Measurements from ENCODE around the gene DACT1.

DACT1 gene

DNA sequence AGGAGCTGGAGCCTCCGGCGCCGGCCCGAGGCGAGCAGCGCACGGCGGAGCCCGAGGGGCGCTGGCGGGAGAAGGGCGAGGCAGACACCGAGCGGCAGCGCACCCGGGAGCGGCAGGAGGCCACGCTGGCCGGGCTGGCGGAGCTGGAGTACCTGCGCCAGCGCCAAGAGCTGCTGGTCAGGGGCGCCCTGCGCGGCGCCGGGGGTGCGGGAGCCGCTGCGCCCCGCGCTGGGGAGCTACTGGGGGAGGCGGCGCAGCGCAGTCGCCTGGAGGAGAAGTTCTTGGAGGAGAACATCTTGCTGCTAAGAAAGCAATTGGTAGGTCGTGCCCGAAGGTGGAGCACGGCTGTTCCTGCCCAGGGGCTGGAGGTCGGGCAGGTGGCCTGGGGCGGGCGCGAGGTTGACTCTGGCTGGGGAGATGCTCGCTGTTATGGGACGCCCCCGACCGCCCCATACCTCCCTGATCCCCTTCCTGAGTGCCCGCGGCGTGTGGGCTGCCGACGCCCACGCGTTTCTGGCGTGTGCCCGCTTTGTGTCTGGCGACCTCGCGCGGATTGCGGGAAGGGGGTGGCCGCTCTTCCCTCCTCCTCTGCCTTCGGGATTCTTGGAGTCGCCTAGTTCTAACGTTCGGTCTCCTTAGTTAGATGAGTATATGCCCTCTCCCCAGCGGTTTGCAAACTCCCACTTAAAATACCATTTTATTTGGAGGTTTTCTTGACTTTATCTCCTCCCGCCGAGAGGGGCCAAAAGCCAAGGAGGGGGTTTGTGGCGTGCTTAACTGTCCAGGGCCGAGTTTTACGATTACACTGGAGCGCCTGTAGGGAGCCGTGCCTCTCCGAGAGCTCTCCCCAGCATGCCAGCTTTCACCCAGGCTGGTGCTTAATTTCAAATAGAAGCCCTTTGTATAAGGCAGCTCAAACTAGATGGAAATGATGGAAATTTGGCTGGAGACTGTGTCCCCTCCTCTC, 752 bp downstream of the DACT1 start:
- peak in 1 of 2 experiments; percentile 20 for DNase-seq

DNA sequence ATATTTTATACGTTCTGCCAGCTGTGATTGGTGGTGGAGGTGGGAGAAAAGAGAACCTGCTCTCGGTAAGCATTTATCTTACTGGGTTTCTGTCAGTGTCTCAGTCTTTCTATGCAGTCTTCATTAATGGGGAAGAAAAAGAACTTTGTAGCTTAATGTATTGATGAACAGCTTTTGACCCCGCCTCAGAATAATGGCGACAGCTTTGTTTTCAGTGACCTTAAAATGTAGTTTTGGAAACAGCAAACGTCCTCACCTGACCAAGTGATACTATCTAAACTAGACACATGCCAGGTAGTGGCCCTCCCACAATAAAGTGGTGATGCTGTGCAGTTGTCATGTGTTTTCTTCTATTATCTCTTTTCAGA, 1.4 kb downstream of the DACT1 start:
- no peak for DNase-seq

DNA sequence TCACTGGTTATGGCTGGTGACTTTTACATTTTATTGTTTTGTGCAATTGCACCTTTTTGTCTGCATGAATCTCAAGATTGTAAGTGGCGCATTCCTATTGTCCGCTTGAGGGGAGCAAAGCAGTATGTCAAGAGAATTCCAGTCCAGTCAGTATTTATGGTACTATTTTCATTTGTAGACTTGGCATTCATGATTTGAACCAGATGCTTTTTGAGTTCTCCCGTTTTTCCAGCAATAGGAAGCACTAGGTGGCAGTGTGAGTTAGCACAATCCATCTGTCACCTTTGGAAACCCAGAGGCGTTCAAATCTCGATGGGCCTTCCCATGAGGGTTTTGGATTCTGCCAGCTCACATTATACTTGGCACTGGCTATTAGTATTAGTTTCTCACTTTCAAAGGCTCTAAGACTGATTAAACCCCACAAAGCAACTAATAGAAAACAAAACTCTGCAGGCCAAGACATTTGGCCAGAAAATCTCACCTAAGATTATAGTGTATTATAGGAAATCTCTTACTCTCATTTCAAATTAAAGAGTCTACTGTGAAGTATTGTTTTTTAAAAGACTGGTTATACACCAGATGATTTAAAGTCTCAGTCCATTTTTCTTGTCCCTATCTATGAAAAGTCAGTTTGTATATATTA, 2.2 kb downstream of the DACT1 start:
- DNase-seq = peak; percentile 47 to 74

DNA sequence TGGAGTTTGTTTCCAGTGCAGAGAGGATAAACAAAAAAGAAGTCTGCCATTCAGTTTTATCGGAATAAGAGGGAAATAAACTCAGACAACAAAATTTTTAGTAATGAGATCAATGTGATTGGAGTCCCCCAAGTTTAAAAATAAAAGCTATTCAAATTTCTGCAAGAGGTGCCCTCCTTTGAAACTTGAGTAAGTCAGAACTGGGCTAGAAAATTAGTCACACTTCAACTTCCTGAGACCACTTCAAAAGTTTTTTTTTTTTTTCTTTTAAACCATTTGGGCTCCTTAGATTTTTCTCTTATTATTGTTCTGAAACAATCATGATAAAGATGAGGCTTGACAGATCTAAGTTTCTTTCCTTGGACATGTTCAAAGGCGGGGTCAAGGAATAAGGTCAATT, 3.2 kb downstream of the DACT1 start:
- DNase-seq = no peak

DNA sequence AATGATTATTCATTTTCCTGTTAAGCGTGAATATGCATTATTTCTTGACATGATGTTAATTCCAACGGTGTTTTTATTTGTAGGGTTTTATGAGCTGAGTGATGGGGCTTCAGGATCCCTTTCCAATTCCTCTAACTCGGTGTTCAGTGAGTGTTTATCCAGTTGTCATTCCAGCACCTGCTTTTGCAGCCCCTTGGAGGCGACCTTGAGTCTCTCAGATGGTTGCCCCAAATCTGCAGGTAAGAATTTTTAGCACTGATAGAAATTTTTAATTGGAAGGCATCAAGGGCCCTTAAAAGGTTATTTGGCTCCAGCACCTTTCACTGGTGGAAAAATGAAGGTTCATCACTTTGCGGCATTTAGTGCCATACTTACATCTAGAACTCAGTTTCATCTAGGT, 3.7 kb downstream of the DACT1 start:
- no peak for DNase-seq

DNA sequence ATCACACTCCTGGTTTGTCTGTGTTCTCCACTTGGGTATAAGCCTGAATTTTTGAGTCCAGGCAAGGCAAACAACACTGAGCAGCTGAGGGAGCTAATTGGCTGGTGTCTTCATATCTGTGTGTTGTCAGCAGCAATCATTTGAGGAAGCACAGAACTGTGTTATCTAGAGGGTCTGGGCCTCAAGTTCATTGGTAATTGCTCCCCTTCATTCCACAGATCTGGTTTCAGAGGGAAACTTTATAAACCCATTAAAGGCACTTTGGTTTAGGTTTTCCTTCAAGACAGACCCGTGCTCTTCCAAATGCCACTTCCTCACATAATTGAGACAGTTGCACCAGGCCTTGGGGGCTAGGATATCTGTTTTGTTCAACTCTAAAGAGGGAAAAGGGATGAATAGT, 5.6 kb downstream of the DACT1 start:
- no peak for DNase-seq

DNA sequence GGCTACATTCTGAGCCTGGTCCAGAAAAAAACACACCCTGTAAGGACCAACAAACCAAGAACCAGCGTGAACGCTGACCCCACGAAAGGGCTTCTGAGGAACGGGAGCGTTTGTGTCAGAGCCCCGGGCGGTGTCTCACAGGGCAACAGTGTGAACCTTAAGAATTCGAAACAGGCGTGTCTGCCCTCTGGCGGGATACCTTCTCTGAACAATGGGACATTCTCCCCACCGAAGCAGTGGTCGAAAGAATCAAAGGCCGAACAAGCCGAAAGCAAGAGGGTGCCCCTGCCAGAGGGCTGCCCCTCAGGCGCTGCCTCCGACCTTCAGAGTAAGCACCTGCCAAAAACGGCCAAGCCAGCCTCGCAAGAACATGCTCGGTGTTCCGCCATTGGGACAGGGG, 7.9 kb downstream of the DACT1 start:
- DNase-seq = no peak

DNA sequence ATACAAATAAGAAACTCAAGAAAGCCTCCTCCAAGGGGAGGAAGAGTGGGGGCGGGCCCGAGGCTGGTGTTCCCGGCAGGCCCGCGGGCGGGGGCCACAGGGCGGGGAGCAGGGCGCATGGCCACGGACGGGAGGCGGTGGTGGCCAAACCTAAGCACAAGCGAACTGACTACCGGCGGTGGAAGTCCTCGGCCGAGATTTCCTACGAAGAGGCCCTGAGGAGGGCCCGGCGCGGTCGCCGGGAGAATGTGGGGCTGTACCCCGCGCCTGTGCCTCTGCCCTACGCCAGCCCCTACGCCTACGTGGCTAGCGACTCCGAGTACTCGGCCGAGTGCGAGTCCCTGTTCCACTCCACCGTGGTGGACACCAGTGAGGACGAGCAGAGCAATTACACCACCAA, 8.7 kb downstream of the DACT1 start:
- no peak for DNase-seq

DNA sequence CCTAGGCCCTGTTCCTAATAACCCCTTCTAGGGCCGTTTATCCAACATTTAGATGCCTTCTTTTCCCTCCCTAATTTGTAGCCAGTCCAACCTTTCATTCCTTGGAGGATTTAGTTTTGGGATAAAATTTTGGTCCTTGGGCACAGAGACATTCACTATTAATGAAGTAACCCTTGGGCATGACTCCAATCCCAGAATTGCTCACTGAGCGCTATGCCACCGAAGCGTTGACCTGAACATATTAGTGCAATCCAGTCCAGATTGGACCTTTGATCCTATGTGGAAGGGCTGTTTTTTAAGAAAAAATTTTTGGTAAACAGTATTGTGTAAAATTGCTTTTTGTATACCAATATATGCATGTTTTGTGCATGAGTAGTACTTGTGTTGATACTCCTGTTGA, 10.0 kb downstream of the DACT1 start:
- no peak for DNase-seq

DNA sequence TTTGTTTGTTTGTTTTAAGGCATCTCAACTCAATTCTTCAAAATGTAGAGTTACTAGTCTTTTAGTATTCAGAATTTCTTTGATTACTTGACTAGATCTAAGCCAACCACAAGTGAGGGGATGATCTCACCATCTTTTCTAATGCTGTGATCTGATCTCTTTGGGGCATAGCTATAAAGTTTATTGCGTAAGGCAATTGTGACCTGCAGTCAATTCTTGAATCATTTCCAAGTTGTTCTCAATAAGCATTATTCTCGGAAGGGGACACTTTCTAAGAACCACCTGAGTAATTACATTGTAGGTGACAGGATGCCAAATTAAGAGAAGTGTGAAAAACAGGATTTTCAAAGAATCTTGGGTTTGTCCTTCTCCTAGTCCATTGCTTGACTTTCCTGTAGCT, 13.1 kb downstream of the DACT1 start:
- DNase-seq = no peak

DNA sequence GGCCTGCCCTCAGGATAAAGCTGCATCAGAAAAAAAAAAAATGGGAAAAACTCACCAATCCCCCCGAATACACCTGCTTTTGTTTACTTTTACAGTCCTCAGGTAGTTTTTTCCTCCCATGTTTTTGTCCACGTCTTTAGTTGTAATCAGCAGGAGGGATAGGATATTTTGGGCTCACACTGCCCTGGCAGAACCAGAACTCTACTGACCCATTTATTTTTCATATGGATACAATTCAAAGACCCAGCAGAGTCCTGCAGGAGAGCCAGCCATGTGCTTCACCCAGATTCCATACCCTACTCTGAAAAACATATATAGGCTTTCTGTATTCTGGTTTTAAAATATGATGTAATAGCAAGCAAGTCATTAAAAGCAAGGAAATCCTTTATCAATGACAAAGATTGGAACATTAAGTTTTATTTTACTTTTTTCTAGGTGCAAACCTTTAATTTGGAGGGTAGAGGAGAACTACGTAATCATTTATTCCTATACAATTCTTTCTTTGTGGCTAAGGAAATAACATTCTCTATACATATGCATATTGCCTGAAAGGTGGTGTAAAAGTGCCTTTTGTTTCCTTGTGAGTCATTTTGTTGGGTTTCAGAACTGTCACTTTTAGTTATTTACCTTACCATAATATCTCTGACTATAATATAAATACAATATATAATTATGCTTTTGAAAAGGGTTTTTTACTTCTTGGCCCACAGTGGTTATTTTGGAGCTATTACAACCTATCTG, 19.1 kb downstream of the DACT1 start:
- DNase-seq = peak in 1 of 2 experiments; percentile 86

DNA sequence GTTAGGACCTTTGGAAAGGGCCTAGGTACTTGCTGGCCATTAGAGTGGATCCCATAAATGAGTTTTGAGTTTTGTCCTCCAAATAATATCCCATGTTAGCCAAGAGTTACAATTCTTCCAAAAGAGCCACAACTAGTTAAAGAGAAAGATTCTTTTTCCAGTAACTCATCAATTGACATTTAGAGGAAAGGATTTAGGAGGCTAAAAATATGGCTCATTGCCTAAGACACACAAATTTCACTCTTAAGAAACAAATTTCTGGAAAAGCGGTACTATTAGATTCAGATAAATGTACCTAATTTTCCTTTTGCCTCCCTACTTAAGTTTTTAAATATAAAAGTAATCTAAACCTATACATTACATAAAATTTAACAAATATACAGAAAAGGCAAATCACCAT, 21.3 kb downstream of the DACT1 start:
- no peak for DNase-seq

DNA sequence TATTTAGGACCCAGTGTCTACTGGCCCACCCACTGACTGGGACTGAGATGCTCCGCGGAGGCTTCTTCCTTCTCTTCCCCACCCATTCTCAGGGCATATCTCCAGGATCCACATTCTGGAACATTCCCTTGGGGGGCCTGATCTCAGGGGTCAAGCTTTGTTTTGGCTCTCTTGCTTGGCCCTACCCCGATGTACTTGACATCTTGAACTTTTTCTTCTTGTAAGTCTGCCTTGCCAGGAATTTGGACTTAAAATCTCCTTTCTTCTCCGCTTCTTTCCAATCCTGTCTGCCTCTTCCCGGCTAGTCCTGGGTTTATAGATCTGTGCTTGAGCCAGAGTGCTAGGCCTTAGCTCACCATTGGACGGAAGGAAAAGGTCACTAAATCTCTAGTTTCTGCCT, 22.1 kb downstream of the DACT1 start:
- DNase-seq = no peak

DNA sequence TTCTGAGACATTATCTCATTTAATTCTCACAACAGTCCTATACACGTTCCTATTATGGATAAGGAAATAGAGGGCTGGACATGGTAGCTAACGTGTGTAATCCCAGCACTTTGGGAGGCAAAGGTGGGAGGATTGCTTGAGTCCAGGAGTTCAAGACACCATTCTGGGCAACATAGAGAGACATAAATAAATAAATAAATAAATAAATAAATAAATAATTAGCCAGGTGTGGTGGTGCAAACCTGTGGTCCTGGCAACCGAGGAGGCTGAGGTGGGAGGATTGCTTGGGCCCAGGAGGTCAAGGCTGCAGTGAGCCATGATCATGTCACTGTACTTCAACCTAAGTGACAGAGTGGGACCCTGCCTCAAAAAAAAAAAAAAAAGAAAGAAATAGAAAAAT, 22.6 kb downstream of the DACT1 start:
- DNase-seq = no peak

DNA sequence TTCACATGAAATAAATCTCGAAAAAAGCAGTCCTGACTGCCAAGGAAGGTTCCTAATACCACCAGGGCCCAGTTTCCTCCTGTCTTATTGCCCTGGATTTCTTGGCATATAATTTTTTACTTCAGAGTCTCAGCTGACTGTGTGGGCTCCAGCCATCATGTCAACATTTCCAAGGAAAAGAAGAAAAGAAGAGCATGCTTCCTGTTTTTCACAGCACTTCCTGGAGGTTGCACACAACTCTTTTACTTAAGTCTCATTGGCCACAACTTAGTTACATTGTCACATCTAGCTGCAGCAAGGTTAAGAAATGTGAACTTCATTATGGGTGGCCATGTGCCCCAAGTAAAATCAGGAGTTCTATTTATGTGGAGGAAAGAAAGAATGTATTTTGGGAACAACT, 24.3 kb downstream of the DACT1 start:
- DNase-seq = no peak

DNA sequence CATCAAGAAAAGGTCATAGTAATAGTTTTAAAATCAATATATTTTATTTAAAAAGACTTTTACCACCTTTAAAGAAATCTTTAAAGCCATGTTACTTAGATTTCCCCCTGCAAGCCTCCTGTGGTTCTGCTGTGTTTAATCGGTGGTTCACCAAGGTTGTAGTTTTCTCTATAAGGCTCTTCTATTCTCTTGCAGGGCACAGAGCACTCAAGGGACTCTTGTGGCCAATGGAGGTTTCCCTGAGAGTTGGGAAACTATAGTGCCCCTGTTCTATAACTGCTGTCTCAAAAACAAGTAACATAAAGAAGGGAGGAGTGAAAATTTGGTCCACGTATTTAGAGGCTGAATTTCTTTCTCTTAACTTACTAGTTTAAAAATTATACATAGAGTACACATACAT, 25.0 kb downstream of the DACT1 start:
- no peak for DNase-seq

DNA sequence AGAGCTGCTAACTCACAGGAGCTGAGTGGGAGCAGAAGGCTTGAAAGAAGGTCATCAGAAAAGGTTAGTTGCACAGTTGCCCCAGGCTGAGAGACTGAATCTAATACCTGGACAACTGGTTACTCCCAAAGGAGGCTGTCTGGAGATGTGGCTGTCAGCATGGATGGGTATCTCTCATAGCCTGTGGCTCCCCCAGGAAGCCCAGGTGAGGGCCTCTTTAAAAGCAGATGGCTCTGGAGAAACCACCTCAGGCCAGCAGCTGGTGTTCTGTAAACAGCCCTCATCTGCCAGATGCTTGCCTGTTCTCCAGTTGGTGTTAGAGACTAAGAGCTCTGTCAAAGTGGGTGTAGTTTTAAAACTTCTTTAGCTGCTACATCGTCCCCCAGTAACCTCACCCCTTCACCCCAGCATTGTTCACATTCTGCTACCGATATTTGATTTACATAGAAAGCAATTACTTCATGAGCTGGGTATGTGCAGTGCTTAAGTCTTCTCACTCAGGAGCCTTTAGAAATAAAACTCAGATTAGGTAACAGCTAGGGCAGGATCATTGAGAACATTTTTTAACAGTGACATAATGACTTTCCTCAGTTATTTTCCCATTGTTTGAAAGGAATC, 25.8 kb downstream of the DACT1 start:
- DNase-seq = no peak

DNA sequence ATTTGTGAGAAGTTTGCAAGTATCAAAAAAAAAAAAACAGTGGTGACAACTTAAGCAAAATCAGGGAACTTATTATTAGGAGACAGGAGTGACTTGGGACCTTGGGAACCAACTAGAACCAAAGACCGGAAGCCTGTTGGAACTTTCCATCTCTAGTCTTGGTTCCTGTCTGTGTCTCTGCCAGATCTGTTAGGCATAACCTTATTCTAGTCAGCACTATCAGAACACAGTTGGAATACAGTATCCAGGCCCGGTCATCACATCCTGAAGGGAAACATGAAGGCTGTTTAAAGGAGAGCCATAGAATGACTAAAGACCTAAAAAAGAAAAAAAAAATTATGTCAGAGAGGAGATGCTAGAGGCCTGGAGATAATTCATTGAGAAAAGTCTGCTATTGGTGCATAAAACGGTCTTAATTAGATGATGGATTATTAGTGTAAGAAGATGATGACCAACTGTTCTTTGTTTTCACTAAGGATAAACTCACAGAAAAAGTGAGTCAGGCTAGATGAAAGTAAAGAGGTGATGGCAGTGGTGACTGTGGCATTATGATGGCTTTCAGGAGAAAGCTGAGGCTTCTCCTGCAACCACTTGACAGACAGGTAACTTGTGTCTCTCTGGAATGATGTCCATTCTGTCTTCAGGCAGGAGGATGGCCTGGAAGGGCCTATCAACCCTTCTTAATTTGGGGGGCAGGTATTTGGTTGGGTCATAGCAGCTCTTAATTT, 28.2 kb downstream of the DACT1 start:
- DNase-seq = no peak

DNA sequence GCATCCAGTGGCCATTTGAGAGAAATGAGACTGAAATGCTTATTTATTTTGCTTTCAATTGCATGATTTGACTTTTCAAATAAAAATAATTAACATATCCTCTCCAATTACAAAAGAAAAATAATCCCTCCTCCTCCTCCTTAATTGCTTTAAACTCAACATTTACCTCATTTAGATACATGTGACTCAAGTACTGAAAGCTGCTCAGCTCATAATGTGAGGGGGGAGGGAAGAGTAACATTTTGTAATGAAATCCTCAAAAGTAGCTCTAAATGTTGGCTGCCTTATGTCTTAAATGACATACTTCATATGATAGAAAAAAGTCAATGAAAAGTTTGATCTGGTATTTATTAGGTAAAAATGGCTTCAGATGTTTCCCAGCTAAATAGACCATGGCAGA, 29.0 kb downstream of the DACT1 start:
- no peak for DNase-seq

DNA sequence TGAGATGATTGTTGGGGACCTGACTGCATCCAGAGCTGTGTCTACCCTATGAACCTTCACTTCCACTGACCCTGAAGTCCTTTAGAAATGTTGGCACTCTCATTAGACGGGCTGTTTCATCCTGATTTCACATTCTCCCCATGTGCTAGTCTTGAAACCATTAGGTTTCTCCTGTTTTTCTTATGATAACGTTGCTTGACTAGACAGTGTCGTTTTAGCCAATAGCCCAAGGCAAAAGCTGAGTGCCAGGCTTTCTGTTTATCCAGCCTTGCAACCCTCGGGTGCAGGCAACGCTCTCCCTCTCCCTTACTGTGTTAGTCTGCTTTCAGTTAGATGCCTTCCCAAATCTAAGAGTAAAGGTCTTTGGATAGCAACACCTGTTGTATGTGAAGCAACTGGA, 30.1 kb downstream of the DACT1 start:
- DNase-seq = no peak

DNA sequence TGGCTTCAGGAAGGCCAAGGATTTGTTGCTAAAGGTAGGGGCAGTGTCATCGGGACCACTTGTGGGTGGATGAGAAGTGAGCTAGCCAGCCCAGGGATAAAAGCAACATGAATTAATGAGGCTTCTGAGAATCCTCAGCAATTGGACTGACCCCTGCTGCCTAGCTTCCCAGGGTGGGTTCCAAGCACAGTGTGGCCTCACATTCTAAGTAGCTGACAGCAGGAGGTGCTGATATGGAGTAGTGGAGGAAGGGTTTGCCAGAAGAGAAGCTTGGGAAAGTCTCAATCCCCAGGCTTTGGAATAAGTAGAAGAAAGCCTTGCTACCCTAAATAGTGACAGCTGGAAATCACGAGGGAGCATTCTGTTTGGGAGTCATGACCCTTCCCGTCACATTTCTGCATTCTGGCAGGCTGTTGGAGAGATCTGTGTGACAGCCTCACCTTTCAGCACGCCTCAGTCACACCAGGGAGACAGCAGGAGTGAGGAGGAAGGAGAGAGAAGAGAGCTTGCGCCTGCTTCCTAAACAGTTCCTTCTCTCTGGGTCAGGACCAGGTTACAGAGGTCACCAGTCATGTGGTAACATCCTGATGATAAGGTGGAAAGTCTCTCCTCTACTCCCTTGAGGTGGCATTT, 31.2 kb downstream of the DACT1 start:
- DNase-seq = no peak

DNA sequence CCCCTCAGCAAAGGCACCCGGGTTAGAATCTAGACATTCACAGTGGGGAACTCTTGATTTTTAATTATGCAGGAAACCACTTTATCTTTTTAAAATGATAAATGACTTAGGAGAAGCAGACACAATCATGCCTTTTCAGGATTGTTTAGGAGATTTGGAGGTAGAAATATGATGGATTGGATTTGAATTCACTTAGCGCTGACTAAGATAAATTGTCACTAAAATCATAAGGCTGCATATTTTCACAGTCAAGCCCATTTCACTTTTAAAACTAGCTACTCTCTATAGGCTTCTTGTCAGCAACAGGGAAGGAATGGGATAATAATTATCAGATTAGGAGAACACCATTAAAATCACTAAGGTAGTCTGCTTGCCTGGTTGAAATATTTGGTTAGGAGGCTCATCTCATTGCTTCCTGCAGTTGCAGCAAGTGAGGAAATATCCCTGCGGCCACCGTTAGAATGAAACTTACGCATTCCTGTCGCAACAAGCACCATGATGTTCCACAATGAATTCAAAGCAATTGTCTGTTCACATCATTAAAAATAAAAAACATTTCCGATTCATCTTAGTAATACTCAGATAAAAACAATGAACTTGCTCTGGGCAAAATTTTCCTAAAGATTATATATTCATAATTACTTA, 31.9 kb downstream of the DACT1 start:
- no peak for DNase-seq

Measured in cerebellar nuclear complex (tissue), 1 donor.